NT2/D1 (cell line): ENCODE results near the gene FGF22.

ENCODE experiments used
- DNase-seq: peaks from one replicate; pipeline ENCODE4 v3.0.0-alpha.2; 2011; ENCODE audit warnings: low read depth, low spot score
- H3K27me3 ChIP-seq: 2 replicates; pipeline ENCODE4 v1.6.0; 2011; ENCODE audit warnings: mild to moderate bottlenecking; ENCODE audit not compliant: insufficient read length, insufficient read depth
- H3K36me3 ChIP-seq: 2 replicates; pipeline ENCODE4 v1.6.1; 2011; ENCODE audit warnings: mild to moderate bottlenecking, low read length, mixed read lengths; ENCODE audit not compliant: insufficient read depth, insufficient read length
- H3K4me1 ChIP-seq: 2 replicates; pipeline ENCODE4 v1.5.1; 2011; ENCODE audit not compliant: insufficient read depth, insufficient read length
- H3K4me3 ChIP-seq: 2 replicates; pipeline ENCODE4 v1.5.1; 2011; ENCODE audit warnings: low read depth; ENCODE audit not compliant: insufficient read length
- H3K9ac ChIP-seq: 2 replicates; pipeline ENCODE4 v1.6.0; 2011; ENCODE audit warnings: low read depth; ENCODE audit not compliant: insufficient read length
- H3K9me3 ChIP-seq: 2 replicates; pipeline ENCODE4 v1.5.1; 2011; ENCODE audit warnings: mild to moderate bottlenecking, low read length; ENCODE audit not compliant: insufficient read depth
- SUZ12 ChIP-seq: IDR thresholded peaks from 2 replicates; pipeline ENCODE4 v1.6.1; 2011; ENCODE audit not compliant: insufficient read length, insufficient read depth; ENCODE audit errors: extremely low read depth
- YY1 ChIP-seq: IDR thresholded peaks from 2 replicates; pipeline ENCODE4 v1.6.1; 2011; ENCODE audit not compliant: insufficient read length, insufficient read depth
- ZNF274 ChIP-seq: IDR thresholded peaks from 2 replicates; pipeline ENCODE4 v1.6.1; 2011; ENCODE audit warnings: mild to moderate bottlenecking, low read depth, low read length

FGF22 gene

GRCh38 chr19:633068-633785 lies 6.5 kb upstream of the FGF22 start, which contains the start of gene POLRMT:
TSS of gene POLRMT (minus strand) at chr19:633537. CDS start at chr19:633512, 25 bp downstream.
- DNase-seq, result peak; percentile 97
- TF ChIP-seq YY1, result peak; percentile 47
- TF ChIP-seq ZNF274, result no peak
- TF ChIP-seq SUZ12, result no peak
- H3K4me1 ChIP-seq, result peaks cover 8% of the 10 kb centered on the region
- peaks cover under 1% of the 10 kb centered on the region for H3K27me3 ChIP-seq
- H3K9me3 ChIP-seq, result no peaks in the 10 kb centered on the region
- peak within 1 kb of the TSS; percentile 98 for H3K4me3 ChIP-seq
- peak within 1 kb of the TSS; percentile 100 for H3K9ac ChIP-seq
- peaks cover 29% of the 10 kb centered on the region for H3K36me3 ChIP-seq

- Histone ChIP-seq H3K4me1 (peaks cover 11% of the 10 kb centered on the region), H3K9me3 (no peaks in the 10 kb centered on the region), H3K4me3 (peak overlapping the region; percentile 98), H3K9ac (peak overlapping the region; percentile 88), H3K36me3 (peaks cover 21% of the 10 kb centered on the region), H3K27me3 (peaks cover 8% of the 10 kb centered on the region)
- TF ChIP-seq YY1 (no peak), SUZ12 (no peak), ZNF274 (no peak)
- DNase-seq, result no peak
These were observed 5.7 kb upstream of the FGF22 start for GRCh38 chr19:633786-634639.

GRCh38 chr19:634975-635652 lies 4.6 kb upstream of the FGF22 start:
- DNase-seq, result no peak
- peak overlapping the region; percentile 26 for H3K9ac ChIP-seq
- no peak overlapping the region for H3K4me3 ChIP-seq
- H3K36me3 ChIP-seq, result peaks cover 11% of the 10 kb centered on the region
- H3K4me1 ChIP-seq, result peaks cover 14% of the 10 kb centered on the region
- no peaks in the 10 kb centered on the region for H3K9me3 ChIP-seq
- TF ChIP-seq ZNF274 (no peak), SUZ12 (no peak), YY1 (no peak)
- peaks cover 12% of the 10 kb centered on the region for H3K27me3 ChIP-seq

- H3K4me3 ChIP-seq, result peak overlapping the region; percentile 47
- H3K27me3 ChIP-seq, result peaks cover 12% of the 10 kb centered on the region
- H3K36me3 ChIP-seq, result peaks cover 20% of the 10 kb centered on the region
- no peaks in the 10 kb centered on the region for H3K9me3 ChIP-seq
- DNase-seq, result no peak
- TF ChIP-seq YY1 (no peak), SUZ12 (no peak), ZNF274 (no peak)
- H3K9ac ChIP-seq, result peak overlapping the region; percentile 56
- peaks cover 11% of the 10 kb centered on the region for H3K4me1 ChIP-seq
These were observed 800 bp upstream of the FGF22 start for GRCh38 chr19:638906-639252.

- peaks cover 12% of the 10 kb centered on the region for H3K27me3 ChIP-seq
- DNase-seq, result no peak
- peak overlapping the region; percentile 28 for H3K4me3 ChIP-seq
- H3K9me3 ChIP-seq, result no peaks in the 10 kb centered on the region
- H3K36me3 ChIP-seq, result peaks cover 33% of the 10 kb centered on the region
- no peak for TF ChIP-seq ZNF274
- no peak for TF ChIP-seq YY1
- TF ChIP-seq SUZ12, result no peak
- H3K4me1 ChIP-seq, result peaks cover 11% of the 10 kb centered on the region
- no peak overlapping the region for H3K9ac ChIP-seq
These were observed 481 bp downstream of the FGF22 start for GRCh38 chr19:640161-640558.

- peaks cover 12% of the 10 kb centered on the region for H3K27me3 ChIP-seq
- H3K4me3 ChIP-seq, result no peak overlapping the region
- DNase-seq, result no peak
- TF ChIP-seq SUZ12 (no peak), YY1 (no peak), ZNF274 (no peak)
- peak overlapping the region; percentile 3 for H3K9ac ChIP-seq
- H3K9me3 ChIP-seq, result no peaks in the 10 kb centered on the region
- H3K36me3 ChIP-seq, result peaks cover 38% of the 10 kb centered on the region
- H3K4me1 ChIP-seq, result peaks cover 11% of the 10 kb centered on the region
These were observed 1.0 kb downstream of the FGF22 start for GRCh38 chr19:640606-641189.

- Histone ChIP-seq H3K36me3 (peaks cover 47% of the 10 kb centered on the region), H3K27me3 (peaks cover 12% of the 10 kb centered on the region), H3K9me3 (no peaks in the 10 kb centered on the region), H3K4me3 (no peak overlapping the region), H3K9ac (no peak overlapping the region), H3K4me1 (peaks cover 12% of the 10 kb centered on the region)
- TF ChIP-seq ZNF274 (no peak), SUZ12 (no peak), YY1 (no peak)
- DNase-seq, result no peak
These were observed 2.0 kb downstream of the FGF22 start for GRCh38 chr19:641702-642101.
